OCI-LY7 (cell line): Measurements from ENCODE around the gene GPN3.

Source experiments
- EZH2phosphoT487 ChIP-seq: fragments of 200-600 bp; sonication (generic); IDR thresholded peaks from 2 replicates; pipeline ENCODE4 v1.6.1; 2018; ENCODE audit warnings: low read depth, borderline replicate concordance, mild to moderate bottlenecking, mixed run types, antibody characterized with exemption, low read length, moderate library complexity, mixed read lengths
- TF ChIP-seq, protein P1 (sequence below): fragments of 200-600 bp; sonication (generic); conservative IDR thresholded peaks from 2 replicates; pipeline ENCODE4 v1.5.1; 2014; ENCODE audit warnings: mild to moderate bottlenecking, antibody characterized with exemption, low read length, moderate library complexity, mixed read lengths

DNA sequence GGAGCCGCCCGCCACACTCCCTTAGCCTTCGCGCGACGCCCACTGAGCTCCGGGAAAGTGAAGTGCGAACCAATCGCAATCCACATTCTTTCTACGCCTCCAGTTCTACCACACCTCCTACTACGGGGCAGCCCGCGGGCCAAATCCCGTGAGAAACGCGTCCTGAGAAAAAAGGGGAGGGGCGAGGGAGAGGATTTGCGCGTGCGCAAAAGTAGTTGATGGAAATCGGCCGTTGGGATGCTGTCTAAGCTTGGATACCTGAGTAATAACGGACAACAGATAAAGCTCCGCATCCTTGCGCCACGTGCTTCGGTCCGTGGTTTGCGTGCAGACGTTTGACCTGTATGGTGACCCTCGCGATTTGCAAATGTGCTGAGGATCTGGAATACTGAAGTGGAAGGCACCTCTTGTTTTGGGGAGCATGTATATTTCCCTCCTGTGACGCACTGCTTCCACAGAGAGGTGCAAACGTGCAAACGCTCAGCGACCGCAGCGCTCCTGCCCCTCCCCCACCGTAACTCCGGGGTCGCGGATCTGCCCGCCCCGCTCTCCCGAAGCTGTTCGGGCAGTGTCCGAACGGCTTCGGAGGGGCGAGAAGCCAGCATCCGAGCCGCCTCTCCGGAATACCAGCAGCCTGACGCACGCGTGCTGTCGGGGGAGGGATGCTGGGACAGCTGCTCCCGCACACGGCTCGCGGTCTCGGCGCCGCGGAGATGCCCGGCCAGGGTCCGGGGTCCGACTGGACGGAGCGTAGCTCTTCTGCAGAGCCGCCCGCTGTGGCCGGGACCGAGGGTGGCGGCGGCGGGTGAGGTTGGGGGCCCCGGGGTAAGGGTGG, at the start of gene GPN3, which contains the start of gene FAM216A:
- TF ChIP-seq, protein P1, sequence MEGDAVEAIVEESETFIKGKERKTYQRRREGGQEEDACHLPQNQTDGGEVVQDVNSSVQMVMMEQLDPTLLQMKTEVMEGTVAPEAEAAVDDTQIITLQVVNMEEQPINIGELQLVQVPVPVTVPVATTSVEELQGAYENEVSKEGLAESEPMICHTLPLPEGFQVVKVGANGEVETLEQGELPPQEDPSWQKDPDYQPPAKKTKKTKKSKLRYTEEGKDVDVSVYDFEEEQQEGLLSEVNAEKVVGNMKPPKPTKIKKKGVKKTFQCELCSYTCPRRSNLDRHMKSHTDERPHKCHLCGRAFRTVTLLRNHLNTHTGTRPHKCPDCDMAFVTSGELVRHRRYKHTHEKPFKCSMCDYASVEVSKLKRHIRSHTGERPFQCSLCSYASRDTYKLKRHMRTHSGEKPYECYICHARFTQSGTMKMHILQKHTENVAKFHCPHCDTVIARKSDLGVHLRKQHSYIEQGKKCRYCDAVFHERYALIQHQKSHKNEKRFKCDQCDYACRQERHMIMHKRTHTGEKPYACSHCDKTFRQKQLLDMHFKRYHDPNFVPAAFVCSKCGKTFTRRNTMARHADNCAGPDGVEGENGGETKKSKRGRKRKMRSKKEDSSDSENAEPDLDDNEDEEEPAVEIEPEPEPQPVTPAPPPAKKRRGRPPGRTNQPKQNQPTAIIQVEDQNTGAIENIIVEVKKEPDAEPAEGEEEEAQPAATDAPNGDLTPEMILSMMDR, result no peak
- no peak for TF ChIP-seq EZH2phosphoT487
